Astrocyte of the cerebellum (primary cell): ENCODE measurements around the gene CEP83.
"Not testable (repeated sequence)": the region's sequence is repeated elsewhere in the genome, so short reads cannot be mapped to it uniquely, and the experiment has no call there.

ENCODE experiments used
- DNase-seq: peaks from one replicate; pipeline ENCODE4 v3.0.0-alpha.2; 2011; ENCODE audit warnings: low read depth
- H3K4me3 ChIP-seq: 2 replicates; pipeline ENCODE4 v1.5.1; 2011; ENCODE audit warnings: mild to moderate bottlenecking, low read depth, low read length, moderate library complexity
- CTCF ChIP-seq: IDR thresholded peaks from 2 replicates; pipeline ENCODE4 v1.5.1; 2012; ENCODE audit warnings: low read length, low read depth, moderate library complexity, mild to moderate bottlenecking; ENCODE audit errors: missing control alignments
- in situ Hi-C: cut with HindIII; loops from 2 replicates; pipeline ENCODE4 v1.10.0; 2017; ENCODE audit warnings: low sequenced_read_pairs

Gene CEP83

GRCh38 chr12:94415066-94415465, 44.6 kb downstream of the CEP83 start:
- in situ Hi-C loops = no loop called here
- TF ChIP-seq CTCF = no peak

GRCh38 chr12:94405413-94406116, 54.1 kb downstream of the CEP83 start:
- H3K4me3 ChIP-seq = no peak overlapping the region

More at GRCh38 chr12:94415066-94415465, 44.6 kb downstream of the CEP83 start:
- no peak for DNase-seq
- no peak overlapping the region for H3K4me3 ChIP-seq

GRCh38 chr12:94404854-94405253, 54.8 kb downstream of the CEP83 start:
- H3K4me3 ChIP-seq = no peak overlapping the region
- in situ Hi-C loops = no loop called here
- DNase-seq = no peak
- no peak for TF ChIP-seq CTCF

More at GRCh38 chr12:94405413-94406116, 54.1 kb downstream of the CEP83 start:
- no peak for DNase-seq
- in situ Hi-C loops = no loop called here
- TF ChIP-seq CTCF = no peak

- no peak overlapping the region for H3K4me3 ChIP-seq
- no peak for TF ChIP-seq CTCF
- no peak for DNase-seq
- in situ Hi-C loops = no loop called here
Measured at GRCh38 chr12:94401326-94401725, 58.3 kb downstream of the CEP83 start.

GRCh38 chr12:94398685-94399084, 61.0 kb downstream of the CEP83 start:
- DNase-seq, H3K4me3 ChIP-seq, in situ Hi-C loops: not testable (repeated sequence)

GRCh38 chr12:94397401-94397800, 62.3 kb downstream of the CEP83 start:
- no peak for TF ChIP-seq CTCF
- in situ Hi-C loops = no loop called here
- H3K4me3 ChIP-seq = no peak overlapping the region
- no peak for DNase-seq

- in situ Hi-C loops, DNase-seq, H3K4me3 ChIP-seq: not testable (repeated sequence)
Measured at GRCh38 chr12:94396014-94396413, 63.7 kb downstream of the CEP83 start.

GRCh38 chr12:94390130-94390485, 69.6 kb downstream of the CEP83 start:
- no peak for DNase-seq

GRCh38 chr12:94389482-94390129, 70.1 kb downstream of the CEP83 start:
- H3K4me3 ChIP-seq, DNase-seq, in situ Hi-C loops: not testable (repeated sequence)

More at GRCh38 chr12:94390130-94390485, 69.6 kb downstream of the CEP83 start:
- in situ Hi-C loops = no loop called here
- no peak overlapping the region for H3K4me3 ChIP-seq
- no peak for TF ChIP-seq CTCF
